Large intestine (tissue), 12 donors: Measurements from ENCODE around the gene SMAD5. TPM values are rescaled to one million over a fixed set of nuclear protein-coding genes. Genes with fewer than 3 reads are reported as not detected.

Experiments used
- DNase-seq, 2 donors: peaks; one replicate each; pipeline versions ENCODE4 v3.0.0 to v3.0.0-alpha.2; 2013
- H3K27ac ChIP-seq: one replicate; pipeline ENCODE4 v1.5.1; 2013; ENCODE audit warnings: low read length
- H3K27me3 ChIP-seq: 2 replicates; pipeline ENCODE4 v1.6.1; 2013; ENCODE audit warnings: low read length; ENCODE audit not compliant: control insufficient read depth, insufficient read depth
- H3K36me3 ChIP-seq: 2 replicates; pipeline ENCODE4 v1.6.1; 2013; ENCODE audit warnings: low read length; ENCODE audit not compliant: control insufficient read depth, insufficient read depth
- H3K4me1 ChIP-seq: one replicate; pipeline ENCODE4 v1.6.1; 2013; ENCODE audit warnings: low read length; ENCODE audit not compliant: control insufficient read depth, insufficient read depth
- H3K4me3 ChIP-seq: one replicate; pipeline ENCODE4 v1.5.1; 2013; ENCODE audit warnings: low read length
- H3K9me3 ChIP-seq: one replicate; pipeline ENCODE4 v1.6.1; 2013; ENCODE audit warnings: mild to moderate bottlenecking, low read depth, low read length, moderate library complexity; ENCODE audit not compliant: control insufficient read depth
- WGBS: methylation state at CpG from one replicate; pipeline ENCODE4 v1.1.5; 2013; ENCODE audit warnings: low lambda C conversion rate; ENCODE audit not compliant: insufficient coverage; 5-methylcytosine and 5-hydroxymethylcytosine counted together
- long read RNA-seq, 11 donors: transcript quantifications; one replicate each; lab custom pipeline, GENCODE V29; 2026
- polyA plus RNA-seq: library from polyadenylated mRNA; unstranded; fragments of 120-200 nt; gene quantifications from one replicate; pipeline ENCODE4 v1.2.1, GENCODE V29; 2013

Gene SMAD5
- polyA plus RNA-seq: 42.1 TPM
- long read RNA-seq, donor 1, full-length matches to known transcripts: 3 of 3 reads
- long read RNA-seq, donor 1, partial matches to known transcripts: 0 of 3 reads
- long read RNA-seq, donor 1, other reads (novel, unspliced or antisense): 0 of 3 reads
- long read RNA-seq, donor 2, full-length matches to known transcripts: 5 of 21 reads
- long read RNA-seq, donor 2, partial matches to known transcripts: 16 of 21 reads
- long read RNA-seq, donor 2, other reads (novel, unspliced or antisense): 0 of 21 reads
- long read RNA-seq, donor 3, full-length matches to known transcripts: 4 of 19 reads
- long read RNA-seq, donor 3, partial matches to known transcripts: 15 of 19 reads
- long read RNA-seq, donor 3, other reads (novel, unspliced or antisense): 0 of 19 reads
- long read RNA-seq, donor 4: 0 reads
- long read RNA-seq, donor 5, full-length matches to known transcripts: 3 of 11 reads
- long read RNA-seq, donor 5, partial matches to known transcripts: 8 of 11 reads
- long read RNA-seq, donor 5, other reads (novel, unspliced or antisense): 0 of 11 reads
- long read RNA-seq, donor 6, partial matches to known transcripts: 11 of 11 reads
- long read RNA-seq, donor 6, other reads (novel, unspliced or antisense): 0 of 11 reads
- long read RNA-seq, donor 7, partial matches to known transcripts: 6 of 9 reads
- long read RNA-seq, donor 7, other reads (novel, unspliced or antisense): 0 of 9 reads
- long read RNA-seq, donor 8, full-length matches to known transcripts: 8 of 30 reads
- long read RNA-seq, donor 8, partial matches to known transcripts: 22 of 30 reads
- long read RNA-seq, donor 8, other reads (novel, unspliced or antisense): 0 of 30 reads
- long read RNA-seq, donor 9, full-length matches to known transcripts: 2 of 7 reads
- long read RNA-seq, donor 9, partial matches to known transcripts: 5 of 7 reads
- long read RNA-seq, donor 9, other reads (novel, unspliced or antisense): 0 of 7 reads
- long read RNA-seq, donor 10, full-length matches to known transcripts: 6 of 6 reads
- long read RNA-seq, donor 10, partial matches to known transcripts: 0 of 6 reads
- long read RNA-seq, donor 10, other reads (novel, unspliced or antisense): 0 of 6 reads
- long read RNA-seq, donor 11, partial matches to known transcripts: 16 of 17 reads
- long read RNA-seq, donor 11, other reads (novel, unspliced or antisense): 0 of 17 reads

DNA sequence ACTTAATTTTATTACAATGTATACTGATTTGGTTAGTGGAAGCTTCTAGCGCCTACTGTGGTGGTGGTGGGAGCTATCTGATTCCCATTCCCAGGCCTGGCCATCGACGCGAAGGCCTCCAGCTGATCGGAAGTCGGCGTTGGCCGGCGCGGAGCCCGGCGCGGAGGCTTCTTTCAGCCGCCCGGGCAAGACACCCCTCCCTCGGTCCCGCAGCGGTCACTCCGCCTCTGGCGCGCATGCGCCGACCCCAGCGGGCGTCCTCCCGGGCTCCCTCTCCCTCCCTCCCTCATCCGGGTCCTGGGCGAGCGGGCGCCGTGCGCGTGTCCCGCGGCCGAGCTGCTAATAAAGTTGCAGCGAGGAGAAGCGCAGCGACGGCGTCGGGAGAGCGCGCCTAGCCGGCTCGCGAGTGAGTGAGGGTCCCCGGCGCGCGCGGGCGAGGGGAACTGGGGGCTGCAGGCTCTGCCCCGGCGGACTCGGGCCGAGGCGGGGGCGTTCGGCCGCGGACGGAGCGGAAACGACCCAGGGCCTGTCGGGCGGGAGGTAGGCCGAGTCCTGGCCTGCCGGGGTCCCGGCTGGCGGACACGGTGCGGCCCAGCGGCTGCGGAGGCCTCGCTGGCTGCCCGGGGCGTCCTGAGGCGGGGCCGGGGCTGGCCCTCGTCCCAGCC, at the start of gene SMAD5:
SMAD5 (plus strand) TSS at position 289 of the 665 bp plus-strand sequence. CDS start 20,916 bp downstream, outside the sequence.
- Histone ChIP-seq H3K4me1 (peaks cover 12% of the 10 kb centered on the region), H3K4me3 (peak within 1 kb of the TSS; percentile 78), H3K36me3 (no peaks in the 10 kb centered on the region), H3K27ac (peak within 1 kb of the TSS; percentile 94), H3K9me3 (no peaks in the 10 kb centered on the region), H3K27me3 (no peaks in the 10 kb centered on the region)
- DNase-seq: peak; percentile 96 to 97
- WGBS: no CpG with 5 or more reads among the region's 81 CpGs

DNA sequence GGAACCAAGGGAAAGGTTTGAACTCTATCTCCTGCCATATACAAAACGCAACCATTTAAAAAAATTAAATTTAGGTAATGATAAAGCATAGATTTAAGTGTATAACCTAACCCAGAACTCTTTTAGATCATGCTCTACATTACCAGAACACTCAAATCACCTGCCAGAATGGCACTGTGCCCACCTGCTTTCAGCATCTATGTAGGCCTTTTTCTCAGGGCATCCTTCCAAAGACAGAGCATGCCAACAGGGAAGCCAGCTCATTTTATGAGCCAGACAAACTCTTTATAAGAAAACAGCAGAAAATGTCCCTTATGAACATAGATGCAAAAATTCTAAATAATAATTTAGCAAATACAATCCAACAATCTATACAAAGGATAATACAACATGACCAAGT, 47.9 kb upstream of the SMAD5 start:
- WGBS: no CpG with 5 or more reads among the region's 1 CpG
- Histone ChIP-seq H3K4me1 (peaks cover 6% of the 10 kb centered on the region), H3K27me3 (no peaks in the 10 kb centered on the region), H3K9me3 (no peaks in the 10 kb centered on the region), H3K36me3 (no peaks in the 10 kb centered on the region), H3K4me3 (no peak overlapping the region), H3K27ac (no peak overlapping the region)
- no peak for DNase-seq

DNA sequence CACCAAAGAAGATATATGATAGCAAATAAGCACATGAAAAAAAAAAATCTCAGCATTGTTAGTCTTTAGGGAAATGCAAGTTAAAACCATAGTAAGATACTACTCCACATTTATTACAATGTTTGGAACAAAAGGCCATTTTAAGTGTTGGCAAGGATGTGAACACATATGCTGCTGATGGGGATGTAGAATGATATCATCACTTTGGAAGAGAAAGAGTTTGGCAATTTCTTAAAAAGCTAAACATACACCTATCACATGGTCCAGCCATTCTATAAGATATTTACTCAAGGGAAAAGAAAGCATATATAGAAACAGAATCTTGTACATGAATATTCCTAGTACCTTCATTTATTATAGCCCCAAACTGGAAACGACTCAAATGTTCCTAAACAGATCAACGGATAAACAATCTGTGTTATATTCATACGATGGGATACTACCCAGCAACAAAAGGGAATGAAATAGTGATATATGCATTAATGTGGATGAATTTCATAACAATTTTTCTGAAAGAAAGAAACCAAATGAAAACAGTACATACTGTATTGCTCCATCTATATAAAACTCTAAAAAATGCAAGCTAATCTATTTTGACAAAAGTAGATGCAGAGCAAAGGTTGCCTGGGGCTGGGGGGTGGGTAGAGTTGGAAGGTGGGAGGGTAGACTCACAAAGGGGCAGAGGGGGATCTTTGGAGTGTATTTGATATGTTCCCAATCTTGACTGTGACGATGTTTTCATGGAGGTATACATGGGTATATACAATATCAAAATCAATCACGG, 45.7 kb upstream of the SMAD5 start:
- no peak overlapping the region for H3K27ac ChIP-seq
- no peaks in the 10 kb centered on the region for H3K4me1 ChIP-seq
- H3K27me3 ChIP-seq: no peaks in the 10 kb centered on the region
- H3K36me3 ChIP-seq: no peaks in the 10 kb centered on the region
- WGBS: no CpG with 5 or more reads among the region's 5 CpGs
- H3K4me3 ChIP-seq: no peak overlapping the region
- no peak for DNase-seq
- no peaks in the 10 kb centered on the region for H3K9me3 ChIP-seq

DNA sequence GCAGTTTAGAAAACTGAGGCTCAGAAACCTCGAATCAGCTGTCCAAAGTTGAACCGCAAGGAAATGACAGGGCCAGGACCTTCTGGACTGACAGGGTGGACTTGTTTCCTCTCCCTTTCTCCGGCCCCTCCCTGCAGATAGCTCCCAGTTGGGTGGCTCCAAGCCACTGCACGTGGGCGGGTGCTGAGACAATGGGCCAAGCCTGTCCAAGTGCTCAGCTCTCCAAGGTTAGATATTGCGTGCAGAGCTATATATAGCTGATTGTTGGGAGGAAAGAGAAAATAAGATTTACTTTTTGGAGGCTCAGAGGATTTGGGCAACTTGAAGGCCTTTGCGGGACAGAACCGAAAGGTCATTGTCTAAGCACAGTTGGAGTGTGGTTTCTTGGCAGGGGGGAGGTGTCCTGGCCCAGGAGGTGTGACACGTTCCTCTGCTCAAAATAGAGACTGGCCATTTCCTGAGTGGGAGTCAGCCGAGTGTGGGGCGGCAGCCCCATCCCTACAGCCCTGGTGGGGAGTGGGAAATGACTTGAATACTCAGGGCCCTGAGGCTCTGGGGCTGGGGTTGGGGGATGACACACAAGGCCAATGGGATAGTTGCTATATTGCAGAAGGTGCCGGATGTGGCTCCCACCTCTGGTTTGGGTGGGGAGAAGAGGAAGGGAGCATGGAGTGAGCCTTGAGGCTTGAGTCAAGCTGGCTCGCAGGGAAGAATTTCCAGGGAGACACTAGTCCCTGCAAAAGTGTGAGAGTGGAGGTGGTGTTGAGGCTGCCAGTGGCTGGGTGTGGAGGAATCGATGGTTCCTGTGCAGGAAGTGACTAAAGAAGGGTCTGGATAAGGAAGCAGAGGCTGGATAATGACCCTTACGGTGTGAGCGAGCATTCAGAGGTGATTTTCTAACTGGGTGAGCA, 44.4 kb upstream of the SMAD5 start:
- Histone ChIP-seq H3K4me1 (no peaks in the 10 kb centered on the region), H3K36me3 (no peaks in the 10 kb centered on the region), H3K9me3 (no peaks in the 10 kb centered on the region), H3K27me3 (no peaks in the 10 kb centered on the region), H3K27ac (no peak overlapping the region), H3K4me3 (no peak overlapping the region)
- 86% methylated on average over 2 of the region's 16 CpGs for WGBS
- DNase-seq: peak in 1 of 2 donors; percentile 49

DNA sequence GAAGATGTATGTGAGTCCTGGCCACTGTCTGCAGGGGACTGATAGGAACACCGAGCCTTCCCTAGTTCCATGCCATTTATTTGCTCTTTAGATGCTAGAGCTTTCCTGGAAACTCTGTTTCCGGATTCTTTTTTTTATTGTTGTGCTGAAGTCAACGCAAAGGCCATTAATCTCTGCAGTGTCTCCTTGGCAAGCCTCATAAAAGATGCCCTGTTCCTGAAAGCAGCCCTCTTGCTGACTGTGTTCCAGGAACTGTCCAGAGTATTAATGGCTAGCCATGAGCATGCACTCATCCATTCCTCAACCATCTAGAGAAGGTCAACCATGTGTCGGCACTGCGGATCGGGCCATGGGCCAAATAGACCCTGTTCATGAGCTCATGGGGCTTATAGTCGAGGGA, 42.9 kb upstream of the SMAD5 start:
- Histone ChIP-seq H3K27me3 (no peaks in the 10 kb centered on the region), H3K4me3 (no peak overlapping the region), H3K27ac (no peak overlapping the region), H3K36me3 (no peaks in the 10 kb centered on the region), H3K9me3 (no peaks in the 10 kb centered on the region), H3K4me1 (peaks cover 11% of the 10 kb centered on the region)
- peak in 1 of 2 donors; percentile 57 for DNase-seq
- WGBS: 85% methylated on average over 4 of the region's 7 CpGs

DNA sequence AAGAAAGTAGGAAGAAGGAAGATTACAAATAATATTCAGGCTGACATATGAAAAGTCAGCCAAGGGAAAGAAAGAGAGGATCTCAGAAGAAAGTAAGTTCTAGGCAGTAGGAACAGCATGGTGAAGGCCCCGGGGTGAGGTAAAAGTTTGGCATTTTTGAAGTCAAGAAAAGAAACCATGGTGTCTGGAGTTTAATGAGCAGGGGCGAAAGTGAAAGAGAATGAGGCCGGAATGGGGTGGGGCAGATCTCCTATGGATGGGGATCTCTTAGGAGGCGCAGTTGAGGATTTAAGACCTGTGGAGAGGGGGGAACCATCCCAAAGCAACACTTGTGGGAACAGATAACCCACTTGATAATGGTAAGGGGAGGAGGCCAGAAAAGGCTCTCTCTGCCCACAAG, 42.3 kb upstream of the SMAD5 start:
- Histone ChIP-seq H3K27me3 (no peaks in the 10 kb centered on the region), H3K4me3 (no peak overlapping the region), H3K9me3 (no peaks in the 10 kb centered on the region), H3K27ac (no peak overlapping the region), H3K4me1 (peaks cover 16% of the 10 kb centered on the region), H3K36me3 (no peaks in the 10 kb centered on the region)
- WGBS: 100% methylated on average over 1 of the region's 4 CpGs
- DNase-seq: no peak

DNA sequence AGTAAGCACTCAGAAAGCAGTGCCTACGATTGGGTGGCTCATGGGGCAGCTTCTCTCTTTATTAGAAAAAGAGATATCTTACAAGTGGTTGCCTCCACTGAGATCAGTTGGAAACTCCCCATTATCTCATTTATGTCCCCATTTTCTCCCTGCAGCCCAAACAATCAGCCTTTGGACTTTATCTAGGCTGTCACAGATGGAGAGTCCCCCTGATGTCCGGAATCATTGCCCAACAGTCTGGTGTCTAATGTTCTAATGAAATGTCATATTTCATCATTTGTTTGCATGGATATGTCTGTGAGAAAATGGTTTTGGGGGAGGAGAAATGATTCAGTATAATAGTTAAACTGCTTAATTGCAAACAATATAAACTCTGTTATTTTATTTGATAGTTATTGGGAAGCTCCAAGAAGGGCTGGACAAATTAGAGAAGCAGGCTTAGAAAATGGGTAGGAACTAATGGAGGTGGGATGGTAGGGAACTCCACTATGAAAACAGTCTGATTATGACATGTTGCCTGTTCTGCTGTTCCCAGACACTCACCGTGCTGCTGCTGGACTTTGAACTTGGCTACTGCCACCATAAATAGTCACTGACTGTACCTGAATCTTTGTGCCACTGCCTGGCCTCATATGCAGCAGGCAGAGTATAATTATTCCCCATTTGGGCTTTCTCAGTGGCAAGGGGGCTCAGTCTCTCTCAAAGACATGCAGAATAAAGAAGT, 38.3 kb upstream of the SMAD5 start:
- H3K27me3 ChIP-seq: no peaks in the 10 kb centered on the region
- H3K36me3 ChIP-seq: no peaks in the 10 kb centered on the region
- H3K4me3 ChIP-seq: no peak overlapping the region
- peak; percentile 77 to 90 for DNase-seq
- H3K4me1 ChIP-seq: peaks cover 25% of the 10 kb centered on the region
- peak overlapping the region; percentile 64 for H3K27ac ChIP-seq
- no CpG with 5 or more reads among the region's 3 CpGs for WGBS
- H3K9me3 ChIP-seq: no peaks in the 10 kb centered on the region

DNA sequence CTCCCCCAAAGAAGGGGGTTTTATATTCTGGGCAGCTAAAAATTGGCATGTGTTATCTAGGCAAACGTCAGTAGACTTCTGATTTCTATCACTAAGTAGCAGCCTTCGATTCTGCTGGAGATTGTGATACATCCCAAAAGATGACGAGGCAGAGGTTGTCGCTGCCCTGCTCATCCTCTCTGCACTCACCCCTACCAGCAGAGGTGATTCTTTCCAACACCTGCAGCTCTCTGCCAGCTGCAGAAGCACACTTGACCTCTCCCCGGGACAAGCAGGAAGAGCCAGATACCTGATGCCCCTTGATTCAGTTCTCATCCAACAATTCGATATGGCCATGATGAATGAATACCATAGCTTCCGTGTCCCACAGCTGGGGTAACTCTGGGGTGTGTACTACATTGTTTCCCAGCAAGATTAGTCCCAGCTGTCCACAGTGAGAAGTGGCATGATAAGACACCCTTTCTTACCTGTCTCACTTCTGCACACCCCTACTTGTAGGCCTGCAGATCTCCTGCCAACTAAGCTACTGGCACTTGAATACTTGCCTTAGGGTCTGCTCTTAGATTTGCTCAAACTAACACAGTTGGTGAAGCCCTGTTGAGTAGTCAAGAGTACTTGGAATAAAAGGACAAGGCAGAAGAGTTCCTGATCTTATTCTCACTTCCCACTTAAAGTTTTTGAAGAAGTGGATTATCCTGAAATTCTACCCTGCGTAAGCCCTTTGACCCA, 37.6 kb upstream of the SMAD5 start:
- H3K27me3 ChIP-seq: no peaks in the 10 kb centered on the region
- H3K9me3 ChIP-seq: no peaks in the 10 kb centered on the region
- no CpG with 5 or more reads among the region's 8 CpGs for WGBS
- peak in 1 of 2 donors; percentile 47 for DNase-seq
- H3K4me3 ChIP-seq: no peak overlapping the region
- H3K36me3 ChIP-seq: no peaks in the 10 kb centered on the region
- peak overlapping the region; percentile 64 for H3K27ac ChIP-seq
- H3K4me1 ChIP-seq: peaks cover 25% of the 10 kb centered on the region
